GM23338 (cell line): Measurements from ENCODE around the gene C11orf42.

Source experiments
- JUNB ChIP-seq: IDR thresholded peaks from one replicate; pipeline ENCODE4 v1.6.1; 2016; ENCODE audit warnings: antibody characterized with exemption; ENCODE audit not compliant: unreplicated experiment
- STAT1 ChIP-seq: IDR thresholded peaks from one replicate; pipeline ENCODE4 v1.6.1; 2016; ENCODE audit warnings: antibody characterized with exemption; ENCODE audit not compliant: unreplicated experiment

DNA sequence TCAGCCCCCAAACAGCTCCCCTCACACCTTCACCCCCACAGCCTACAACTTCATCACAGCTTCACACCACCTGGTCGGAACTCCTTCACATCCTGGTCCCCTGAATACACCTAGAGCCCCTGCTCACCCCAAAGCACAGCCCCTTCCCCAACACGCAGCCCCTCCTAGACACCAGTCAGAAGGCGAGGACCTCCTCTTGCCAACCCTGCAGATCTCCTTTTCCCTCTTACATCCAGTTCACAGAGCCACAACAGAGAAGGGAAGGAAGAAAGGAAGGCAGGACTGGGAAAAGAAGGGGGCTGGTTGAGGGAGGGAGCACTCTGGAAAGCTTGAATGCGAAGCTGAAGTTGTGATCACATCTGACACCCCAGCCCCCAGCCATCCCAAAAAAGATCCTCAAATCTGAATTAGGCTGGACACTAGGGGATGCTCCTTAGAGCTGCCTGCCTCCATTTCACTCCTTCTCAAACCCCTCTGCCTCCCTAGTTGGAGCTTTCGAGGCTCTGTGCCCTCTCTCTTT is 54.9 kb downstream of the C11orf42 start:
- no peak for TF ChIP-seq JUNB
- TF ChIP-seq STAT1 = no peak
